Ascending aorta (tissue), 2 donors: Measurements from ENCODE around the gene KLC1. TPM values are rescaled to one million over a fixed set of nuclear protein-coding genes. Genes with fewer than 3 reads are reported as not detected.

ENCODE experiments used
- DNase-seq, 2 donors: peaks; one replicate each; pipeline ENCODE4 v3.0.0-alpha.2; 2019; ENCODE audit warnings: low spot score in 2 of 2
- H3K27ac ChIP-seq, 2 donors: fragments of 200-600 bp; sonication (generic); one replicate each; pipeline ENCODE4 v1.5.1; 2016 to 2017; ENCODE audit warnings: mild to moderate bottlenecking in 1 of 2
- H3K27me3 ChIP-seq: fragments of 200-600 bp; sonication (generic); one replicate; pipeline ENCODE4 v1.5.1; 2017
- H3K36me3 ChIP-seq, 2 donors: fragments of 200-600 bp; sonication (generic); one replicate each; pipeline ENCODE4 v1.5.1; 2016
- H3K4me1 ChIP-seq, 2 donors: fragments of 200-600 bp; sonication (generic); one replicate each; pipeline ENCODE4 v1.5.1; 2016 to 2017; ENCODE audit warnings: mild to moderate bottlenecking in 1 of 2
- H3K4me3 ChIP-seq, 2 donors: fragments of 200-600 bp; sonication (generic); one replicate each; pipeline ENCODE4 v1.5.1; 2016 to 2017; ENCODE audit warnings: mild to moderate bottlenecking in 1 of 2
- H3K9me3 ChIP-seq, 2 donors: fragments of 200-600 bp; sonication (generic); one replicate each; pipeline ENCODE4 v1.5.1; 2016
- intact Hi-C: fragments of 100-400 bp; cut with DNase I; formaldehyde crosslinking; loops from one replicate; pipeline ENCODE4 v1.15.1; 2023
- total RNA-seq: library from RNA; depleted of rRNA; stranded (reverse); fragments of >200 nt; gene quantifications from one replicate; pipeline ENCODE4 v1.1.0, GENCODE V29; 2016
- TF ChIP-seq, protein P1 (sequence below), 3 experiments: fragments of 200-600 bp in 2 of 3; fragments of 450-650 bp in 1 of 3; sonication (generic) in 2 of 3; IDR thresholded peaks; one replicate each; pipeline ENCODE4 v1.5.1; 2016 to 2019; ENCODE audit warnings: antibody characterized with exemption in 3 of 3, mild to moderate bottlenecking in 1 of 3, moderate library complexity in 1 of 3

The KLC1 gene
- total RNA-seq, 1 donor from 2014 or later = 302 TPM

DNA sequence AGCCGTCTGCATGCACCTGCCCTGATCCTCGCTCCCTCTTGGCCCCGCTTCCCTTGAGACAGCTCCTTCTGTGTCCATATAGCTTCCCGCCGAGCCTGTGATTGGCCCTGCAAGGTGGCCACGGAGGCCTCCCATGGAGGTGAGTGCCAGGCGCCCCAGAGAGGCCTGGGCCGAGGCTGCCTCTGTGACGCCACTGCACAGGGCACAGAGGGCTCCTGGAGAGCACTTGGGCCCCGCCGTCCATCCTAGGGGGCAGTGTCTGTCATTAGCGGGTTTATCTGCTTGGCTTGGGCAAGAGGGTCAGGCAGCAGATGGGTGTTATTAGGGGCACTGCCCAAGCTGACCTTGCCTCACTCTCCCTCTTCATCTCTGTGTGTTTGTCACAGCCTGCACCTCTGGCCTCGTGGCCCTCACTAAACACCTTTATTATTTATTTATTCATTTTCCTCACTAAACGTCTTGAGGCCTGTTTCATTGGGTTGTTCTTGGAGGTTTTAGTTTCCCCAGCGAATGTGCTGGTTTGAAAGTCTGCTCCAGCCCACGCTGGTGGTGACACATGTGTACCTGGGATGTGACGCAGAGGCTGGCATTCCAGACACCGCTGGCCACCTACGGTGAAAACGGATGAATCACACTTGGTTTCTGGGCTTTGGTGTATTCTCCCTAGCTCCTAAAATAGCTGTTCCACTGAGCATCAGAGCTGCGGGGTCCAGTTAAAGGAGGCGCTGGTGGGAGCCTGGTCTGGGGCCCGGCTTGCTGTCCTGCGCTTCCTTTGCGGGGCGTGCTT lies 92.5 kb downstream of the KLC1 start:
- H3K9me3 ChIP-seq = no peaks in the 10 kb centered on the region
- no peak overlapping the region for H3K4me3 ChIP-seq
- H3K27ac ChIP-seq = peak overlapping the region; percentile 73 to 86
- intact Hi-C loops = loop anchor here (5.0 kb wide), 1 partner anchor 126 kb away; the partner anchor contains the start of gene PPP1R13B
- peaks cover 6 to 8% of the 10 kb centered on the region in 2 donors for H3K36me3 ChIP-seq
- H3K4me1 ChIP-seq = peaks cover 39 to 56% of the 10 kb centered on the region in 2 donors
- H3K27me3 ChIP-seq = no peaks in the 10 kb centered on the region
- peak in 1 of 2 donors; percentile 84 for DNase-seq
- TF ChIP-seq, protein P1, sequence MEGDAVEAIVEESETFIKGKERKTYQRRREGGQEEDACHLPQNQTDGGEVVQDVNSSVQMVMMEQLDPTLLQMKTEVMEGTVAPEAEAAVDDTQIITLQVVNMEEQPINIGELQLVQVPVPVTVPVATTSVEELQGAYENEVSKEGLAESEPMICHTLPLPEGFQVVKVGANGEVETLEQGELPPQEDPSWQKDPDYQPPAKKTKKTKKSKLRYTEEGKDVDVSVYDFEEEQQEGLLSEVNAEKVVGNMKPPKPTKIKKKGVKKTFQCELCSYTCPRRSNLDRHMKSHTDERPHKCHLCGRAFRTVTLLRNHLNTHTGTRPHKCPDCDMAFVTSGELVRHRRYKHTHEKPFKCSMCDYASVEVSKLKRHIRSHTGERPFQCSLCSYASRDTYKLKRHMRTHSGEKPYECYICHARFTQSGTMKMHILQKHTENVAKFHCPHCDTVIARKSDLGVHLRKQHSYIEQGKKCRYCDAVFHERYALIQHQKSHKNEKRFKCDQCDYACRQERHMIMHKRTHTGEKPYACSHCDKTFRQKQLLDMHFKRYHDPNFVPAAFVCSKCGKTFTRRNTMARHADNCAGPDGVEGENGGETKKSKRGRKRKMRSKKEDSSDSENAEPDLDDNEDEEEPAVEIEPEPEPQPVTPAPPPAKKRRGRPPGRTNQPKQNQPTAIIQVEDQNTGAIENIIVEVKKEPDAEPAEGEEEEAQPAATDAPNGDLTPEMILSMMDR (IDR thresholded peaks at IDR 0.05) = no peak

DNA sequence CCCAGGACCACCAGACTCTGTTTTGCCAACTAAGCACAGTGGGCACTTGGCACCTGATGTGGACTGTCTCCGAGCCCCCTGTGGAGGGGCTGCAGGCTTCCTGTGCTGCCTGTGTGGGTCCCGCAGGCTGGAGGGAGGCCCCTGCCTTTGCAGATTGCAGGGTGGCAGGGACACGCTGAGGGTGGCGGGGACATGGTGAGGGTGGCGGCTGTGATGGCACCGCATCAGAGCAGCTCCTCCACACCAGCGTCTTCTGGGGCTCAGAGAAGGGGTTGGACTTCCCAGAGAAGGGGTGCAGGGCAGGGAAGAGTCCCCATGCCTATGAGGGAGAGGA lies 94.7 kb downstream of the KLC1 start:
- intact Hi-C loops = loop anchor here (5.0 kb wide), 1 partner anchor 124 kb away; the partner anchor contains the start of gene PPP1R13B
- no peak for DNase-seq
- no peaks in the 10 kb centered on the region for H3K9me3 ChIP-seq
- TF ChIP-seq, protein P1 (IDR thresholded peaks at IDR 0.05) = no peak
- peak overlapping the region; percentile 86 to 87 for H3K27ac ChIP-seq
- H3K4me1 ChIP-seq = peaks cover 19 to 40% of the 10 kb centered on the region in 2 donors
- H3K36me3 ChIP-seq = peaks cover 20% of the 10 kb centered on the region in 2 donors
- H3K4me3 ChIP-seq = peak overlapping the region in 1 of 2 donors; percentile 39
- H3K27me3 ChIP-seq = no peaks in the 10 kb centered on the region

DNA sequence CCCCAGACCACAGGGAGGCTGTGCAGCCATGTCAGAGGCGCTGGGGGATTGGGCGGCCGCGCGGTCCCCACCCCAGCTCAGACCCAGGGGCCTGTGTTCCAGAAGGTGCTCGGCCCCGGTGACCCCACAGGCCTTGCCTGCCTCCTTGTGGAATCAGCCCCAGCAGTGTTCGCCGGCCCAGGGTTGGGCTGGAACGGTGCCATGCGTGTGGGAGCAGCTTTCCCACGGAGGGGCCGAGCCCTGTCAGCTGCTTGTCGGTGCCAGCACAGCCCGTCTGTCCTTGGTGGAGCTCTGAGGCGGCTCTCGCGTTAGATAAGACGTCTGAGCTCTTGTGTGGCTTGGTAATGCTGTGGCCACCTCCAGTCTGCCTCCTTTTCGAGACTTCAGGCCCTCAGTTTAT lies 95.1 kb downstream of the KLC1 start:
- intact Hi-C loops = loop anchor here (5.0 kb wide), 1 partner anchor 123 kb away; the partner anchor contains the start of gene PPP1R13B
- no peaks in the 10 kb centered on the region for H3K9me3 ChIP-seq
- TF ChIP-seq, protein P1 (IDR thresholded peaks at IDR 0.05) = peak; percentile 11 to 41 (median 31)
- H3K4me1 ChIP-seq = peaks cover 16 to 38% of the 10 kb centered on the region in 2 donors
- DNase-seq = peak in 1 of 2 donors; percentile 87
- peaks cover 24% of the 10 kb centered on the region in 2 donors for H3K36me3 ChIP-seq
- H3K27ac ChIP-seq = peak overlapping the region; percentile 86 to 87
- peak overlapping the region in 1 of 2 donors; percentile 39 for H3K4me3 ChIP-seq
- no peaks in the 10 kb centered on the region for H3K27me3 ChIP-seq

DNA sequence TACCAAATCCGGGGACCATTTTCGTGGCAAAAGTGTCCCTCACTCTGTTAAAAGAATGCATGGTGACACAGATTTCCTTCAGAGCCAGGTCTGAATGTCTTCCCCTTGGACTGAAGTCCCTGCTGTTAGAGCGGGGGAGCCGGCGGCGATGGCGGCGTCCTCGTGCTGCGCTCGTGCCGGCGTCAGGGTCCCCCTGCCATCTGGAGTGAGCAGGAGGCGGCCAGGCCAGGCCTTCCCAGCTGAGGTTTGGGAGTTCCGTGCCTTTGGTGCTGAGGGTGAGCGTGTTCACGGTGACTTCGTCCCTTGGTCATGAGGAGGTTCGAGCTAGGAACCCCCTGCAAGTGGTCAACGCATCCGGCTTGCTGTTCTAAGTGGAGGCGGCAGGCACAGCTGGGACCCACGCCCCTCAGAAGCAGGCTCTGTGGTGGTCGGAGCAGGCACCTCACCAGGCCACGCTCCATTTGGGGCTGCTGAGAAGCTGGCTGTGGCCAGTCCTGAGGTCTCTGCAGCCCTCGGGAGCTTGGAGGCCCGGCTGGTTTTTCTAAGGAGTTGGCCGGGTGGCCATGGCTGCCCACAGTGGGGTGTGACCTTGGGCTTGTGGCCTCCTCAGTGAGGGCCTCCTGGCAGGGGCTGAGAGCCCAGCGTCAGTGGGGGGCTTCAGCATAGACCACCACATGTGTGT lies 96.1 kb downstream of the KLC1 start:
- Histone ChIP-seq H3K27ac (peak overlapping the region; percentile 86 to 87), H3K4me1 (peaks cover 16 to 34% of the 10 kb centered on the region in 2 donors), H3K27me3 (no peaks in the 10 kb centered on the region), H3K36me3 (peaks cover 34 to 35% of the 10 kb centered on the region in 2 donors), H3K9me3 (no peaks in the 10 kb centered on the region), H3K4me3 (no peak overlapping the region)
- intact Hi-C loops = no loop called here
- no peak for DNase-seq
- TF ChIP-seq, protein P1 (IDR thresholded peaks at IDR 0.05) = no peak

DNA sequence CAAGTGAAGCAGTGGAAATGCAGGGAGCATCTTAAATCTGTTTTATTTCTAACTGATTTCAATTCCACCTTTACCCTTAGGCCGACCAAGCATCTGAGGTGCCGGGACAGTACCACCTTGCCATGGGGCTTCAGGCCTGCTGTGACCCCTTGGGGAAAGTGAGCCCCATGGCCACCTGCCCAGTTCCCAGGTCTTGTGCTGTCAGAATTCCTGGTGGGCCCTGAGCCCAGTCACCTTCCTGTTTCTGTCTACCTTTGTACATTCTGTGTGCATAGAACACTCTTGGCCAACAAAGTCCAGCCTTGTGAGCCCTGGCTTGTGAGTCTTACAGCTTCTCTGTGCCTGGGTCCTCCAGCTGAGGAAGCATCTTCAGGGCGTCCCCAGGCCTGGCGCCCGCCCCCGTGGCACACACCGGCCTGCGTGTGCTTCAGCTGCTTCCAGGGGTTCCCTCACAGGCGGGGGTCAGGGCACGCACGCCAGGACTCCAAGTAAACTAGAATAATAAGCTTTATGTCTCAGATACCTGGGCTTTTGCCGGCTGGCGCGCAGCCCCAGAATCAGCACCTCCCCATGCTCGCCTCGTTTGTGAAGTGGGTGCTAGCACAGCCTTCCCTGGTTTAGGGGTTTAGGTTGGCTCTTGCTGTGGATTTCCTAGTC lies 96.9 kb downstream of the KLC1 start:
- Histone ChIP-seq H3K4me3 (no peak overlapping the region), H3K27me3 (no peaks in the 10 kb centered on the region), H3K9me3 (no peaks in the 10 kb centered on the region), H3K4me1 (peaks cover 19 to 39% of the 10 kb centered on the region in 2 donors), H3K27ac (peak overlapping the region; percentile 86 to 87), H3K36me3 (peaks cover 41% of the 10 kb centered on the region in 2 donors)
- intact Hi-C loops = no loop called here
- TF ChIP-seq, protein P1 (IDR thresholded peaks at IDR 0.05) = no peak
- no peak for DNase-seq
